M059J (cell line): Measurements from ENCODE around the gene OASL. TPM values are rescaled to one million over a fixed set of nuclear protein-coding genes. Genes with fewer than 3 reads are reported as not detected.
"Not testable (repeated sequence)": the region's sequence is repeated elsewhere in the genome, so short reads cannot be mapped to it uniquely, and the experiment has no call there.

Experiments
- DNase-seq: peaks from one replicate; pipeline ENCODE4 v3.0.0-alpha.2; 2012; ENCODE audit warnings: low read depth
- total RNA-seq: library from RNA; depleted of rRNA; stranded (reverse); fragments of >200 nt; shearing (Covaris generic); gene quantifications from 2 replicates; pipeline ENCODE4 v1.2.3, GENCODE V29; 2014

Gene OASL
- total RNA-seq, 1 experiment from 2014 or later: 115 TPM

DNA sequence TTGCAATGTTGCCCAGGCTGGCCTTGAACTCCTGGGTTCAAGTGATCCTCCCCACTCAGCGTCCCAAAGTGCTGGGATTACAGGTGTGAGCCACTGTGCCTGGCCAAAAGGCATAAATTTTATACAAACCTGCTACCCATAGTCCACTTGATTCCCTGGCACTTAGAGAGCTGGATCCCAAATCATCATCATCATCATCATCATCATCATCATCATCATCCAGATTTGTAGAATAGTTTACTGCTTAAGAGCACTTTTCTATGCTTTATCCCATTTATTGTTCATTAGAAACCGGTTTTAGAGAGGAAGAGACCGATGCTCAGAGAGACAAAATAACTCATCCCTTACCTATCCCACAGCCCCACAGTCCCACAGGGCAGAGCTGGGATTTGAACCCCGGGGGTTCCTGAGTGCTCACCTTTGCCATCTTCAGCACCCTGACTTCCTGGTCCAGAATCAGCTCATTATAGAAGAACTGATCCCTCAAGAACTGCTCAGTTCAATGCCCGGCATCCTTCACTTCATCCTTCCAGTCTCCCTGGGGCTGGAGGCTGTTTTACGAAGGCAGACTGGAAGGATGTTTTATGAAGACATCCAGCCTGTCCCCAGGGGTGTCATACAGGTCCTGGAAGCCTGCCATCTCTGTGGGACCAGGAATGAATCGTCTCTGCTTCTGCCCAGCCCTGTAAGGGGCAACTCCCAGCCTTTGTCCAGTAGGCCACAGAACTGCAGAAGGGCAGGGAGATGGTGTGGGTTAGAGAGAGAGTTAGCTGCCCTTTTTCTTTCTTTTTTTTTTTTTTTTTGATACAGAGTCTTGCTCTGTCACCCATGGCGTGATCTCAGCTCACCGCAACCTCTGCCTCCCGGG lies 20.2 kb upstream of the OASL start:
- peak; percentile 37 for DNase-seq

DNA sequence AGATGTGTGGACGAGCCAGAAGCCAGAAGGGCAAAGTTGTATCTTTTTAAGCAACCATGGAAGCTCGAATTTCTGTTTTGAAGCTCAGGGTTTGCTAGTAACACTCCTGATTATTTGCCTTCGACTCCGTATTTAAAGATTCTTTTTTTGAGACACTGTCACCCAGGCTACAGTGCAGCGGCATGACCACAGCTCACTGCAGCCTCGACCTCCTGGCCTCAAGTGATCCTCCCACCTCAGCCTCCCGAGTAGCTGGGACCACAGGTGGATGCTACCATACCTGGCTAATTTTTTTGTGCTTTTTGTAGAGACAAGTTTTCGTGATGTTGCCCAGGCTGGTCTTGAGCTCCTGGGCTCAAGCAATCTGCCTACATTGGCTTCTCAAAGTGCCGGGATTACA lies 18.7 kb upstream of the OASL start:
- DNase-seq: no peak

GRCh38 chr12:121053706-121054105 lies 14.7 kb upstream of the OASL start:
- DNase-seq: no peak

DNA sequence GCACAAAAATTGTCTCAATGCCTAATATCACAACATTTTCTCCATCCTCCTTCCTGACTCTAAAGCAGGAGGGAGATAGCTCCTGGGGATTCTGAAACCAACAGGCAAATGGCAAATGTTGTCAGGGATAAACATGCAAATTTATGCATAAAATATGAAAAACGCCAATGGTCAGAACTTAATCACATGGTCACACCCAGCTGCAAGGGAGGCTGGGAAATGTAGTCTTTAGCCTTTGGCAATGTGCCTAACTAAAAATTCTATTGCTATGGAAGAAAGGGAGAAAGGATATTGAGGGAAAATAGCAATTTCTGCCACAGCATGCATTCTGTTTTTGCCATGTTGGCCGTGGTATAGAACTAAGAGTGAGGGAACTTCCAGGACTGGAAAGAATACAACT lies 11.7 kb upstream of the OASL start:
- DNase-seq: no peak

DNA sequence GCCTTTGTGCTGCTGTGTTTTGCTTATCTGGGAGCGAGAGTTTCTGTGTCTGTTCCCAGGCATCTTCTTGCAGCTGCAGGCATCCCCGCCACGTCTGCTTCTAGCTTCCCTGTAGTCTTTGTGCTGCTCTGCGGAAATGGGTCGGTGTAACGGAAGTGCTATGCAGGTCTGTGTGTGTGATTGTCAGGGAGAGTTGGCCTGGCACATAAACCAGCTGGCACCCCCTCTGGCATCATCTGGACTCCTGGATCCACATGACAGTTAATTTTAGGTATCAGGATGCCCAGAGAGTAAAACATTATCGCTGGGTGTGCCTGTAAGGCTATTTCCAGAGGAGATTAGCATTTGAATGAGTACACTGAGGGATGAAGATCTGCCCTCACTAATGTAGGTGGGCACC lies 9.4 kb upstream of the OASL start:
- DNase-seq: no peak

DNA sequence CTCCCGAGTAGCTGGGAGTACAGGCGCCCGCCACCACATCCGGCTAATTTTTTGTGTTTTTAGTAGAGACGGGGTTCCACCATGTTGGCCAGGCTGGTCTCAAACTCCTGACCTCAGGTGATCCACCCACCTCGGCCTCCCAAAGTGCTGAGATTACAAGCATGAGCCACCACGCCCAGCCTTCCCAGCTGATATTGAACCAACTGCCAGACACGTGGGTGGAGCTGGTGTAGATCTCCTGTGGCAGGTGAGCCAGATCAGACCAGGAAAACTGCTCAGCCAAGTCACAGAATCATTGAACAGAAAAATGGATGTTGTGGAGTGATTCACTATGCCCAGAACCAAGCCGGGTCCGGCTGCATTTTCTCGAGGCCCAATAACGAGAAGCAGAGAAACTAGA lies 8.4 kb upstream of the OASL start:
- DNase-seq: not testable (repeated sequence)

- no peak for DNase-seq
These were observed 4.0 kb upstream of the OASL start for GRCh38 chr12:121043067-121043466.

DNA sequence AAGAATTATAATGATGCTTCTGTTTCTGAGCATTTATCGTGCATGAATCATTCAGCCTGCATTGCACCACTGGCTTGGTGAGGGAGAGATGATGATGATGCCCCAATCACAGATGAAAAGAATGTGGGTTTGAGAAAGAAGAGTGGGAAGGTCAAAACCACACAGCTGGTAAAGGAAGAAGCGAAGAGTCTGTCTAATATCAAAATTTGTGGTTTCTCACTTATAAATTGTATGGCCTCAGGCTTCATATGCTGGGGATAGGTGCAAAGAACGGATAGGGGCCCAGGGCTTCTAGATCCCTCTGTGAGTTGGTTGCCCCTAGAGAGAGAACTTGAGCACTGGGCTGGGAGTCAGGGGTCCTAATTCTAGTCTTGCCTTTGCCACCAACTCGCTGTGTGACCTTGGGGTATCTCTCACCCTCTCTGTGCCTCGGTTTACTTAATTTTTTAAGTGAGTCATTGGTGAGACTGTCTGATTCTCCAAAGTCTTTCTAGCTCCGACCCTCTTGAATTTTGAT lies 2.2 kb downstream of the OASL start:
- peak; percentile 87 for DNase-seq

GRCh38 chr12:121034616-121035305 lies 4.3 kb downstream of the OASL start:
- peak; percentile 17 for DNase-seq

DNA sequence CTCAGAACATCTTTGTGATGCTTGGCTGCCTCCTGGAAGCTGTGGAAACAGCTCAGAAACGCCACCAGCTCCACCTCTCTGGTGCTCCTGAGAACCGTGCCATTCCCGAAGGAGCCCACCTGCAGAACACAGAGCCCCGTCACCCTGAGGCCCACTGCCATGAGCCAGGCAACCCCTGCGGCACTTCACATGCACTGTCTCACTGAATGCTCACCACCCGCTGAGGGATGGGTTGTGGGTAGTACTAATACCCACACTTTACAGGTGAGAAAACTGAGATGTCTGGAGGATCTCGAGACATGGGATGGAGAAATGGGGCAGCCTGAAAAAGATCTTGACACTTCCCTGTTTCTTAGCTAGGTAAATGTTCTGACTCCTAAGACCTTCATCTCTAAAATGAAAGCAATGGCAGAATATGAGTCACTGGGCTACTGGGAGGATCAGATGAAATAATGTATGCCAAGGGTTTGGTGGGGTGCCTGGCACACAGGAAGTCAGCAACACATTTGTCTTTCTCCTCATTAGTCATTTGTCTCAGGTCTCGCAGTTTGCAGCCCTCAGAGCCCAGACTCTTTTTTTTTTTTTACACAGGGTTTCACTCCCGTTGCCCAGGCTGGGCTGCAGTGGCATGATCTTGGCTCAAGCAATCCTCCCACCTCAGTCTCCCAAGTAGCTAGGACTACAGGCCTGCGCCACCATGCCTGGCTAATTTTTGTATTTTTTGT lies 5.3 kb downstream of the OASL start:
- peak; percentile 95 for DNase-seq

- DNase-seq: no peak
These were observed 8.4 kb downstream of the OASL start for GRCh38 chr12:121030576-121031212.

DNA sequence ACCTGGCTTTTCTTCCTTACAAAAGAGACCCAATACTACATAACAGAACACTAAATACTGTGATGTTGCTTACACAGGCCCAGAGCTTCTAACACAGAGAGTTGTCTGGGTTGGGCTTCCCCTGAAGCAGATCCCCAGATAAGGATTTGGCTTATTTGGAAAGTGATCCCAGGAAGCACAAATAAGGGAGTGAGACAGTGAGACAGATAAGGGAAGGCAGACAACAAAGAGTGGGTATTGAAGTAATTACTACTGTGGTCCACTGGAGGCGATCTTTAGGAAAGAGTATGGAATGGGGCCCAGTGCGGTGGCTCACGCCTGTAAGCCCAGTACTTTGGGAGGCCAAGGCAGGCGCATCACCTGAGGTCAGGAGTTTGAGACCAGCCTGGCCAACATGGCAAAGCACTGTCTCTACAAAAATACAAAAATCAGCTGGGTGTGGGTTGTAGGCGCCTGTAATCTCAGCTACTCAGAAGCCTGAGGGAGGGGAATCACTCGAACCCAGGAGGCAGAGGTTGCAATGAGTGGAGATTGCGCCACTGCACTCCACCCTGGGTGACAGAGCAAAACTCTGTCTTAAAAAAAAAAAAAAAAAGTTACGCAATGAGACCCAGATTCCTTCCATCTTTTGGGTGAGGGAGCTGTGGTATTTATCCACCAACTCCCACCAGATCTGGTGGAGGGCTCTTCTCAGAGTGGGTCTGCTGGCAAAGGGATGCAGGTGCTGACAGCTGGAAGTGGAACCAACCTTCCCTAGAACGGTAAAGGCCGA lies 12.6 kb downstream of the OASL start:
- DNase-seq: no peak

DNA sequence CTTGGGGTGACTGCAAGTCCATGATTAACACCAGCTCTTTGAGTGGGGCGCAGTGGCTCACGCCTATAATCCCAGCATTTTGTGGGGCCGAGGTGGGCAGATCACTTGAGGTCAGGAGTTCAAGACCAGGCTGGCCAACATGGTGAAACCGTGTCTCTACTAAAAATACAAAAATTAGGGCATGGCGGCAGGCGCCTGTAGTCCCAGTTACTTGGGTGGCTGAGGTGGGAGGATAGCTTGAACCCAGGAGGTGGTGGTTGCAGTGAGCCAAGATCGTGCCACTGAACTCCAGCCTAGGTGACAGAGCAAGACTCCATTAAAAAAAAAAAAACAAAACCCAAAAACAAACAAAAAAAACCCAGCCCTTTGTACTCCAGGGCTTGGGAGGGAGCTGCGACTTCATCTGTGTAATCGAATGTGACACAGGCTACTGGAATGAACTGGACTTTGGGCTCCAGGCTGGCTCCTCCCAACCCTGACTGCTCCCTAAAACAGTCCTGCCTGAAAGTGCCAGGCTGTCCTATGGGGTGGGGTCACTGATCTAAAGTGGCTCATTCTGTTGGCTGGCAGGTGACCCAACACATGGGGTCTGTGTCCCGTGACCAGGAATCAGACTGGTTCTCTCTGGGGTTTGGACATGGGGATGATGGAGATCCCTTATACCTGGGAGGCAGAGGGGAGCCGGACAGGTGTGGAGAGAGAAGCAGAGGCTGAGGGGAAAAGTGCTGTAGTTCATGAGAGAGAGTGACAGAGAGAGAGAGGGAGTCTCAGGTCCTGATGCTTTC lies 13.4 kb downstream of the OASL start:
- DNase-seq: peak; percentile 23

GRCh38 chr12:121023799-121024198 lies 15.2 kb downstream of the OASL start:
- DNase-seq: no peak

GRCh38 chr12:121022713-121023112 lies 16.3 kb downstream of the OASL start:
- DNase-seq: no peak

DNA sequence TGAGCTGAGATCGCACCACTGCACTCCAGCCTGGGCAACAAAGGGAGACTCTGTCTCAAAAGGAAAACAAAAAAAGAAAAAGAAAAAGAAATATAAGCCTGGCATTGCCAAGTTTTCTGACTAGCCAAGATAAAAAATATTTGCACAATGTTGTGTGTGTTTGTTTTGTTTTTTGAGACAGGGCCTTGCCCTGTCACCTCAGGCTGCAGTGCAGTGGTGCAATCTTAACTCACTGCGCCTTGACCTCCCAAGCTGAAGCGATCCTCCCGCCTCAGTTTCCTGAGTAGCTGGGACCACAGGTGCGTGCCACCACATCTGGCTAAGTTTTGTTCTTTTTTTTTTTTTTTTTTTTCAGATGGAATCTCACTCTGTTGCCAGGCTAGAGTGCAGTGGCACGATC lies 17.3 kb downstream of the OASL start:
- DNase-seq: no peak

DNA sequence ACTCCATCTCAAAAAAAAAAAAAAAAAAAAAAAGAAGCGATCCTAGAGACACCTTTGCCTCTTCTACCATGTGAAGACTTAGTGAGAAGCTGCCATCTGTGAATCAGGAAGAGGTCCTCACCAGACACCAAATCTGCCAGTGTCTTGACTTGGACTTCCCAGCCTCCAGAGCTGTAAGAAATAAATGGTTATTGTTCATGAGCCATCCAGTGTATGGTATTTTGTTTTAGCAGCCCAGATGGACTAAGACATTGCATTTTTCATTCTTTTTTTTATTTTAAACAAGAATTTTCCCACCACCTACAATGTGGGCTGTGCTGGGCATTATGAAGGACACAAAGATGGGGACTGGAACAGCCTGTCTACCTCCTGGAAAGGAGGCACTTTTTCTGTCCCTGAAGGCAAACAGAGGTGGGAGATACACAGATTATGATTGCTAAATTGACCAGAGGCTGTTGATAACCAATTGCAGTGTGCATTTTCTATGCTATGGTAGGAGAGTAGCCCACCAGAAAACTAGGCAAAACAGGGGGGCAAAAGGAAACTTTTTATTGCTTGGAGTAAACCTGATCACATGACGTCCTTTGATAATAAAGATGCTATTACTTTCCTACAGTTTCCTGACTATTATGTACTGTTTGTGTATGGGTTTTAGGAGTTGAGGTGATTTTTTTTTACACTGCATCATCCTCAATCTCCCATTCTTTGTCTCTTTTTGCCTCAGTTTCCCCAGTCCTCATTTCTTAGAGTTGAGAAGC lies 20.0 kb downstream of the OASL start:
- no peak for DNase-seq

DNA sequence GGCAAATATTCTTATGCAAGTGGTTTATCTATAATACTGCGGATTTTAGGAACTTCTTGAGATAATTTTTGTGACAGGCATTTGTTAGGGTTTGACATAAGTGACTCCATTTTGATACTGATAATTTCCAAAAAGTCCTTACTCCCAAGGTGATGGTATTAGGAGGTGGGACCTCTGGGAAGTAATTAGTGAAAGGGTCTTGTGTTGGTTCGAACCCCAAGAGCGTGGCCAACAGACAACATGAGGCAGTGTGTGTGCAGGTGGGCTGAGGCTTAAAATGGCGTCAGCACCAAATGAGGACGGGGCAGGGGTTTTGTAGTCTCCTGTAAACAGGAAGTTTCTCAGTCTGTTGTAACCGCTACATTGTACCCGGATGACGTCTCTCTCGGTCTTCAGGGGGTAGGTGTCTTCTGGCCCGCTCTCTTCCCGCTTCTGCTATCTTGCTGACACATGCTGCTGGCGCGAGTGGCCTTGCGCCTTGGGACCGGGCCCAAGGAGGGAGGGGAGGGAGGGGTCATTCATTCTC lies 21.0 kb downstream of the OASL start:
- no peak for DNase-seq
